ENCODE results near the gene FBXL13.
A peak's percentile ranks its signal among the peaks of the same experiment; 100 is the strongest.

Gene FBXL13

DNA sequence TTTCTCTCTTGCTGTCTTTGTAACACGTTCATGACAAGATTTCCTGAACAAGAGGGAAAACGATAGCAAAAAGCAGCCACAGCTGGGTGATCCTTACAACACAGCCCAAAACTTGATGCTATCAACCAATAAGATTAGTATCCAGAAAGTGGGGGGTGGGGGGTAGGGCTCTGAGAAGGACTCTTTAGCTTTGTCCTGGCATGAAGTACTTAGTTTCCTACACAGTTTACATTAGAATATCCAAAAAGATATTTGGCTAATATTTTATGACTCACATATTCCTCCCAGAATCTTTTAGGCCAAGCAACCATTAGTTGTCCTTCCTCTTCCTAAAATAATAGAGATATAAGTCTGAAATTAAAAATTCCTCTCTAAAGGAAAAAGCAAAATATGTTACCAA lies 184.7 kb downstream of the FBXL13 start:
- peak overlapping the region; percentile 39 for H3K27ac ChIP-seq (ENCODE audit: low read depth, low read length)

DNA sequence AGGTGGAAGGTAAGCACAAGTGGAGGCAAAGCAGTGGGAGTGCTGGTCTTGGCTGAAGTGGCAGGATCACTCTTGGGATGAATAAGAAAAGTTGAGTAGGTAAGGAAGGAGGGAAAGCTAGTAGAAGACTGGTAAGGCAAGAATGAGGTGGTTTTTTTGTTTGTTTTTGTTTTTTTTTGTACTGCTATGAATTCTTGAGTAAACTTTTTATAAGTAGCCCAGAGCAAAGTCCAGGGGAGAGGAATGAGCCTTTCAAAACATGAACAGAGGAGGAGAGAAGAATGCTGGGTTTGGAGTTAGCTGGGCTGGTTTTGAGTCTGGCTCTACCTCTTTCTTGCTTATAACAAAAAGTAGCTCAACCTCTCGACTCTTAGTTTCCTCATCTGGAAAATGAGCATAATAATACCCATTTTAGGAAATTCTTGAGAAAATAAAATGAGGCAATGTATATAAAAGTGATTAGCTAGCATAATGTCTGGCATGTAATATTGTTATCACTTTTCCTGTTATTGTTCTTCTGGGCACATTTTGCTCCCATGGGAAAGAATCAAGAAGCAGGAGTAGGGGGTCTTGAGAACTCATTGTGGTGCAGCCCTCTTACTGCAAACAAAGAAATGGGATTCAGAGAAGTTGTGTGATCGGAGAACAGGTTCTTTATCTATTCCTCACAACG lies 185.9 kb downstream of the FBXL13 start:
- Histone ChIP-seq H3K27ac (ENCODE audit: low read depth, low read length) (no peak overlapping the region), H3K9me3 (ENCODE audit: low read length) (no peaks in the 10 kb centered on the region), H3K9ac (ENCODE audit: low read length) (no peak overlapping the region), H3K27me3 (ENCODE audit: control insufficient read depth in 1 of 2, insufficient read depth in 2 of 2, low read length in 2 of 2) (no peaks in the 10 kb centered on the region), H3K4me3 (ENCODE audit: low read depth in 1 of 2, low read length in 2 of 2) (no peak overlapping the region), H3K4me1 (ENCODE audit: insufficient read depth, low read length) (peaks cover 27% of the 10 kb centered on the region), H3K36me3 (ENCODE audit: insufficient read depth, low read length) (no peaks in the 10 kb centered on the region)

More for the DNA sequence above, 184.7 kb downstream of the FBXL13 start:
- Histone ChIP-seq H3K4me3 (ENCODE audit: low read depth in 1 of 2, low read length in 2 of 2) (no peak overlapping the region), H3K4me1 (ENCODE audit: insufficient read depth, low read length) (peaks cover 27% of the 10 kb centered on the region), H3K36me3 (ENCODE audit: insufficient read depth, low read length) (no peaks in the 10 kb centered on the region), H3K9me3 (ENCODE audit: low read length) (no peaks in the 10 kb centered on the region), H3K27me3 (ENCODE audit: control insufficient read depth in 1 of 2, insufficient read depth in 2 of 2, low read length in 2 of 2) (no peaks in the 10 kb centered on the region), H3K9ac (ENCODE audit: low read length) (no peak overlapping the region)

- no peak overlapping the region for H3K4me3 ChIP-seq (ENCODE audit: low read depth in 1 of 2, low read length in 2 of 2)
- H3K9ac ChIP-seq (ENCODE audit: low read length), result no peak overlapping the region
- no peaks in the 10 kb centered on the region for H3K27me3 ChIP-seq (ENCODE audit: control insufficient read depth in 1 of 2, insufficient read depth in 2 of 2, low read length in 2 of 2)
- H3K9me3 ChIP-seq (ENCODE audit: low read length), result no peaks in the 10 kb centered on the region
- no peaks in the 10 kb centered on the region for H3K36me3 ChIP-seq (ENCODE audit: insufficient read depth, low read length)
- H3K27ac ChIP-seq (ENCODE audit: low read depth, low read length), result no peak overlapping the region
- H3K4me1 ChIP-seq (ENCODE audit: insufficient read depth, low read length), result no peaks in the 10 kb centered on the region
Observed at GRCh38 chr7:102883098-102883860, 191.3 kb downstream of the FBXL13 start.

DNA sequence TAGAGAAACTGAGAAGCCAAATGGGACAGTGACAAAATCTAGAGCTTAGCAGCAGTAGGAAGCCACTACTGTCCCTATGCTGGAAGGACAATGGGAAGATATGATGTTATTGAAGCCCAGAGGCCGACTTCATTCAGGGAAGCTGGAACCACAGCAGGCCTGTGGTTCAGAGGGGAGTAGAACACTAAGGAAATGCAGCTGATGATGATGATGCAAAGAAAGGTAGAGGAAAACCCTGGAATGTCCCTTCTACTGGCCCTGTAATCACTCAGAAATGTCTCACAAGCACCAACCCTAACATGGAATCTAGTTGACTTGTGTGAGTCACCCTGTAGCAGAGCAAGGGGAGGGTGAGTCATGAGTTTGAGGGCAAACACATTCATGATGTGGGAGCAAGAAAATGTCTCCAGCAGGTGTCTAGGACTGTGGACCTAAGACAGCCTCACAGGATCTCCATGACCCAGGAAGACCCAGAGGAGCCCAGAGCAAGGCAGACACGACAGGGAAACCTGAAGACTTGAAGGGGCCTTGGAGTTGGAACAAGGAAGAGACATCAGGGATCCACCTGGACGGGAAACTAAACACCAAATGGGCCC lies 198.8 kb downstream of the FBXL13 start:
- Histone ChIP-seq H3K9ac (ENCODE audit: low read length) (no peak overlapping the region), H3K27ac (ENCODE audit: low read depth, low read length) (no peak overlapping the region), H3K4me3 (ENCODE audit: low read depth in 1 of 2, low read length in 2 of 2) (no peak overlapping the region), H3K4me1 (ENCODE audit: insufficient read depth, low read length) (no peaks in the 10 kb centered on the region), H3K9me3 (ENCODE audit: low read length) (no peaks in the 10 kb centered on the region), H3K36me3 (ENCODE audit: insufficient read depth, low read length) (no peaks in the 10 kb centered on the region), H3K27me3 (ENCODE audit: control insufficient read depth in 1 of 2, insufficient read depth in 2 of 2, low read length in 2 of 2) (no peaks in the 10 kb centered on the region)

- Histone ChIP-seq H3K9ac (ENCODE audit: low read length) (no peak overlapping the region), H3K36me3 (ENCODE audit: insufficient read depth, low read length) (no peaks in the 10 kb centered on the region), H3K27me3 (ENCODE audit: control insufficient read depth in 1 of 2, insufficient read depth in 2 of 2, low read length in 2 of 2) (no peaks in the 10 kb centered on the region), H3K4me3 (ENCODE audit: low read depth in 1 of 2, low read length in 2 of 2) (no peak overlapping the region), H3K4me1 (ENCODE audit: insufficient read depth, low read length) (no peaks in the 10 kb centered on the region), H3K27ac (ENCODE audit: low read depth, low read length) (no peak overlapping the region), H3K9me3 (ENCODE audit: low read length) (no peaks in the 10 kb centered on the region)
Observed at GRCh38 chr7:102874966-102875365, 199.6 kb downstream of the FBXL13 start.

GRCh38 chr7:102874166-102874829 lies 200.3 kb downstream of the FBXL13 start:
- no peak overlapping the region for H3K9ac ChIP-seq (ENCODE audit: low read length)
- no peaks in the 10 kb centered on the region for H3K9me3 ChIP-seq (ENCODE audit: low read length)
- no peaks in the 10 kb centered on the region for H3K36me3 ChIP-seq (ENCODE audit: insufficient read depth, low read length)
- no peaks in the 10 kb centered on the region for H3K27me3 ChIP-seq (ENCODE audit: control insufficient read depth in 1 of 2, insufficient read depth in 2 of 2, low read length in 2 of 2)
- H3K4me3 ChIP-seq (ENCODE audit: low read depth in 1 of 2, low read length in 2 of 2), result no peak overlapping the region
- no peak overlapping the region for H3K27ac ChIP-seq (ENCODE audit: low read depth, low read length)
- no peaks in the 10 kb centered on the region for H3K4me1 ChIP-seq (ENCODE audit: insufficient read depth, low read length)

DNA sequence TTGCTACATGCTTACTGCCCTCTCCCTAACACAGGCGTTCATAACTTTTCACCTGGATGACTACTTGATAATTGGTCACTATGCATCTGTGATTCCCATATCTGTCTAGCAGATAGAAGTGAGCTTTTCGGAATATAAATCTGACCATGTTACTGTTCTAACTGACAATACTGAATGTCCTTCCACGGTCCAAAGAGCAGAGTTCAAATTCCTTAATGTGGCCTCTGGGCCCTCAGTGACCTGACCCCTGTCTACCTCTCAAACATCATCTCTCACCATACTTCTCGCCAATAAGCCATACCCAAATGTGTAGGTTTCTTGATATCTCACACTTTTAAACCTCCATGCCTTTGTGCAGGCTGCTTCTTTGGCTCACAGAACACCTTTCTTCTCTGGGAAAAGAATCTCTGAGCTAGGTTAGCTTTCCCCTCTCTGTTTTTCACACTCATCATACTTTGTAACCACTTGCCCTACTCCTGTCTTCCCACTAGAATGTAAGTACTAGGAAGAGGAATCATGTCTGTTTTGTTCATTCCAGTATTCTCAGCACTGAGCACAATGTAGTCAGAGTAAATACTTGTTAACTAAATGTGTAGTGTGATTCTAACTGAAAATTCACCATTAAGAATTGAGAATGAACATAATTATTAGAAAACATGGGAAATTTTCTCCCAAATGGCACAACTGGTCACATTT lies 201.0 kb downstream of the FBXL13 start:
- Histone ChIP-seq H3K9me3 (ENCODE audit: low read length) (no peaks in the 10 kb centered on the region), H3K9ac (ENCODE audit: low read length) (no peak overlapping the region), H3K27me3 (ENCODE audit: control insufficient read depth in 1 of 2, insufficient read depth in 2 of 2, low read length in 2 of 2) (no peaks in the 10 kb centered on the region), H3K4me1 (ENCODE audit: insufficient read depth, low read length) (no peaks in the 10 kb centered on the region), H3K27ac (ENCODE audit: low read depth, low read length) (no peak overlapping the region), H3K36me3 (ENCODE audit: insufficient read depth, low read length) (no peaks in the 10 kb centered on the region), H3K4me3 (ENCODE audit: low read depth in 1 of 2, low read length in 2 of 2) (no peak overlapping the region)

GRCh38 chr7:102872460-102872859 lies 202.1 kb downstream of the FBXL13 start:
- no peak overlapping the region for H3K9ac ChIP-seq (ENCODE audit: low read length)
- no peaks in the 10 kb centered on the region for H3K9me3 ChIP-seq (ENCODE audit: low read length)
- H3K27me3 ChIP-seq (ENCODE audit: control insufficient read depth in 1 of 2, insufficient read depth in 2 of 2, low read length in 2 of 2), result no peaks in the 10 kb centered on the region
- no peaks in the 10 kb centered on the region for H3K4me1 ChIP-seq (ENCODE audit: insufficient read depth, low read length)
- no peak overlapping the region for H3K4me3 ChIP-seq (ENCODE audit: low read depth in 1 of 2, low read length in 2 of 2)
- no peaks in the 10 kb centered on the region for H3K36me3 ChIP-seq (ENCODE audit: insufficient read depth, low read length)
- no peak overlapping the region for H3K27ac ChIP-seq (ENCODE audit: low read depth, low read length)

- Histone ChIP-seq H3K9ac (ENCODE audit: low read length) (no peak overlapping the region), H3K27ac (ENCODE audit: low read depth, low read length) (no peak overlapping the region), H3K4me1 (ENCODE audit: insufficient read depth, low read length) (no peaks in the 10 kb centered on the region), H3K36me3 (ENCODE audit: insufficient read depth, low read length) (no peaks in the 10 kb centered on the region), H3K9me3 (ENCODE audit: low read length) (no peaks in the 10 kb centered on the region), H3K4me3 (ENCODE audit: low read depth in 1 of 2, low read length in 2 of 2) (no peak overlapping the region), H3K27me3 (ENCODE audit: control insufficient read depth in 1 of 2, insufficient read depth in 2 of 2, low read length in 2 of 2) (no peaks in the 10 kb centered on the region)
Observed at GRCh38 chr7:102869195-102869594, 205.4 kb downstream of the FBXL13 start.

GRCh38 chr7:102866535-102867215 lies 207.9 kb downstream of the FBXL13 start:
- H3K27me3 ChIP-seq (ENCODE audit: control insufficient read depth in 1 of 2, insufficient read depth in 2 of 2, low read length in 2 of 2), result no peaks in the 10 kb centered on the region
- no peaks in the 10 kb centered on the region for H3K4me1 ChIP-seq (ENCODE audit: insufficient read depth, low read length)
- no peaks in the 10 kb centered on the region for H3K9me3 ChIP-seq (ENCODE audit: low read length)
- no peak overlapping the region for H3K9ac ChIP-seq (ENCODE audit: low read length)
- no peaks in the 10 kb centered on the region for H3K36me3 ChIP-seq (ENCODE audit: insufficient read depth, low read length)
- H3K27ac ChIP-seq (ENCODE audit: low read depth, low read length), result no peak overlapping the region
- H3K4me3 ChIP-seq (ENCODE audit: low read depth in 1 of 2, low read length in 2 of 2), result no peak overlapping the region

All from muscle layer of colon (tissue), 2 donors.